OCI-LY1 (cell line): ENCODE measurements around the gene MAP3K20.

Experiments
- CTCF ChIP-seq: fragments of 200-600 bp; sonication (generic), shearing (Covaris generic); IDR thresholded peaks from 2 replicates; pipeline ENCODE4 v1.5.1; 2017; ENCODE audit warnings: mild to moderate bottlenecking, antibody characterized with exemption, low read length, moderate library complexity, mixed read lengths
- EZH2 ChIP-seq: fragments of 200-600 bp; sonication (generic), shearing (Covaris generic); IDR thresholded peaks from 2 replicates; pipeline ENCODE4 v1.8.0; 2017; ENCODE audit warnings: borderline replicate concordance, mixed run types, mild to moderate bottlenecking, antibody characterized with exemption, low read length, moderate library complexity, mixed read lengths

DNA sequence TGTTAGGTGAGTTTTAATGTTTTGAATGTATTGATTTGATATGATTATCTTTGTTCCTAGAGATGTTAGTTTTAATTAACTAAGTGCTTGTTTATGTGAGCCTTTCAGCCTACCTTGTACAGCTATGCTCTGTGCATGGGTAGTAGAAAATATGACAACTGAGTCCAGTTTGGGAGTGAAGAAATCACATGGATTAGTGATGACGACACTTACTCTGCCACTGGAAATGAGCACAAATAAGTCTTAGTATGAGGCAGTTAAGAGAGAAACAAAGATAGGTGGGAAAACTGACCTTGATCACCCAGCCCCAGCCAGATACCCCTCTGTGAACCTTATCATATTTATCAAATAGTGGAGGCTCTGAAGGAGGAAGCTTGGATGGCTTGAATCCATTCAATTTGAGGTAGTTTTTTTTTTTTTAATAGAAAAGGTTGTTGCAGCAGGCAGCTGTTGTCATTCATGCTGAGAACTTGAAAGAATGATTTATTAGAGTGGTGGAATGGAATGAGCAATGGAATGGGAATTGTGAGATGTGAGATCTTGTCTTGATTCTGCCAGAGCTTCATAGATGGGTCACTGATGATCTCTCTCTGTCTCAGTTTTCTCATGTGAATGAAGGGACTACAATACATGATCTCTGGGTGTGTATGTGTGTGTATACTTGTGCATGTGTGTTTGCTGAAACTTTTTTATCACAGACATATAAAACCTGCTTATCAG lies 96.4 kb downstream of the MAP3K20 start:
- TF ChIP-seq CTCF (no peak), EZH2 (no peak)
